ENCODE measurements around the gene DLL4.
"Not testable (repeated sequence)": the region's sequence is repeated elsewhere in the genome, so short reads cannot be mapped to it uniquely, and the experiment has no call there.

DLL4 gene

DNA sequence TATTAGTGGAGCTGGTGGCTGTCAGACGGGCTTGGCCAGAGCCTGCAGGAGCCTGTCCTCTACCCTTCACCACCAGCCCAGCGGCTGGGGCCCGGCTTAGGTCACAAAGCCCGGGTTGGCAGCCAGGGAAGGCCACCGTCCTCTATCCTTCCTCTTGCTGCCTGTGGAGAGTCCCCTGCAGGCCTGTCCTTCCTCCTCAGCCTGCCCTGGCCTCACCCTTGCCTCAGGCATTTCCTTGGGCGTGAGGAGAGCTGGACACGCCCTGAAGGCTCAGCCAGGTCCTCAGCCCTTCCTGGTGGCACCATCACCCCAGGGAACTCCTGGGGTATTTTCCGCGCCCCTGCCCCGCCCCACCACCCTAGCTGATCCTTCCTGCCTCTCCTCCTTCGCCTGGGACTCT is 31.8 kb downstream of the DLL4 start:
- FAIRE-seq, result no peak

GRCh38 chr15:40961740-40962139 is 32.6 kb downstream of the DLL4 start:
- FAIRE-seq, result not testable (repeated sequence)

GRCh38 chr15:40962317-40962716 is 33.2 kb downstream of the DLL4 start:
- FAIRE-seq, result not testable (repeated sequence)

DNA sequence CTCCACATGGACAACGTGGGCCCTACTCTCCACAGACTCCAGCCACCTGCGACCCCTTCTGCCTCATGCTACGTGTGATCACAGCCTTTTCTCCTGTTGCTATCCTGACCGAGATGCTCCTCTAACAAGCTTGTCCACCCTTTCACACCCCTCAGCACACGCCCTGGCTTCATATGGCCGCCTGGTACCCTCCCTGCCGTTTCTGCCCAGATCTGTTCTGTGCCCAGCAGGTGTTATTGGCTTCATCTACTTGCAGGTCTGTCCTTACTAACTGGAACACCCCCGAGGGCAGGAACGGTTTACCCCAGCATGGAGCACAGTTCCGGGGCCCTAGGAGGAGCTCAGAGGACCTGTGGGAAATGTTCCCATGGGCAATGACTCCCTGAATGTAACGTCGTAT is 34.1 kb downstream of the DLL4 start:
- no peak for FAIRE-seq

GRCh38 chr15:40964006-40964405 is 34.9 kb downstream of the DLL4 start:
- FAIRE-seq, result no peak

DNA sequence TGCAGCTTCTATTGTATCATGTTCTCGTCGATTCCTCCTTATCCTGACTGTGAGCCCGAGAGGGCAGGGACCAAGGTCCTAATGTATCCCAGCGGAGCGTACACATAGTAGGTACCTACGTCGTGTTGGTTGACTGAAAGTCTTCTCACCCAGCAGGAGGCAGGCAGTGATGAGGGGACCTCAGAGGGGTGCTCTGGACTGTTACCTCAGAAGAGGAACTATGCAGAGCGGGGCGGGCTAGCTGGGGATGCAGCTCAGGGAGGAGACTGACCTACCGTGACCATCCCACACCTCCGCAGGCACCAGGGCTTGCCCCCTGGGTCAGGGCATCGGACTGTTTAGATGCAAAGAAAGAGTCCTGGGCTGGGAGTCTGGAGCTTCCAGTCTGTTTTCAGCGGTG is 35.5 kb downstream of the DLL4 start:
- FAIRE-seq, result no peak

GRCh38 chr15:40968290-40969085 is 39.3 kb downstream of the DLL4 start:
- no peak for FAIRE-seq

GRCh38 chr15:40969363-40969762 is 40.2 kb downstream of the DLL4 start:
- no peak for FAIRE-seq

DNA sequence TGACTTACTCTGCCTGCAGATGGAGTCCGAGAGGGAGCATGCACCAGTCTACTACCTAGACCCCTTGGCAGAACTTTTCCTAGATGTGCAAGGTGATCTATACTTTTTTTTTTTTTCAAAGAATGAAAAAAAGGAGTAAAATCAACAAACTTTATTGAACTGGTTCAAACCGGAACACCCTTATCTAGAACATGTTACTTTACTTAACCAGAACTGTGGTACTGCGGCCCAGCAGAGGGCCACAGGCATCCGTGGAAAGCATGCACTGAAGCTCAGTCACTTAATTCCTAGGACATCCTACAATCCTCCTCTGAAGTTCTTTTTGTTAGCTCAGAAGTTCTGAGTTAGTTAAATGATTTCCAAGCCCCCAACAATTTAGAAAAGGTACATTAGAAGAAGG is 45.7 kb downstream of the DLL4 start:
- FAIRE-seq, result no peak

DNA sequence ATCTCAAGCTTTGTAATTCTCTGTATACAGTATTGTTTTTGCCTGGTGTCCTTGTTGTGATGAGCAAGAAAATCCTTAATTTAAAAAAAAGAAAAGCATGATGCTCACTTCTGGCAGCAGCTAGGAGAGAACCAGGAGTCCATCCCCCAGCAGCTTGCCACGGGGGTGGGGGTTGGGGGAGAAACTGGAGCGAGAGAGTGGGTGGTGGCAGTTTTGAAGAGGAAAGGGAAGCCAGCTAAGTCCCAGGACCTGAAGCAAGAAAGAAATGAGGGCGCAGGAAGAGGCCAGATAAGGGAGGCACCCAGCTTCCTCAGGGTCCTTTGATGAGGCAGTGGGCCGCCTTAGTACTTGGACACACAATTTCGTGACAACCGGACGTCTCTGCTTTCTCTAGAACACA is 47.7 kb downstream of the DLL4 start:
- no peak for FAIRE-seq

DNA sequence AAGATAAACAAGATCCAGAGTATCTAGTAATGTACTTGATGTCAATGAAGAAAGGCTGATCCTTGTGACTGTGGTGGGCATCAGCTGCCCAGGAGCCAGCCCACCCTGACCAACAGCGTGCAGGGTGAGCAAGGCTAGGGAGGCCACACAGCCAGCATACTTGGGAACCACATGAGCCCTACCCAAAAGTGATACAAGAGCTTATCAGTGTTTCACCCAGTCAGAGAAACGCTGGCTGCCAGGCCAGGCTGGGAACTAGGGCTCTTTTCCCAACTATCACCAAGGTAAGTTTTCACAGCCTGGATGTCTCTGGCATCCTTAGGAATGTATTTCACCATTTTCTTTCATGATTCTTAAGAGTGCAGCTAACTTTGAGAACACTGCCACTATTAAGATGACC is 49.0 kb downstream of the DLL4 start:
- no peak for FAIRE-seq

- FAIRE-seq, result no peak
Observed at GRCh38 chr15:40978562-40978961, 49.4 kb downstream of the DLL4 start.

DNA sequence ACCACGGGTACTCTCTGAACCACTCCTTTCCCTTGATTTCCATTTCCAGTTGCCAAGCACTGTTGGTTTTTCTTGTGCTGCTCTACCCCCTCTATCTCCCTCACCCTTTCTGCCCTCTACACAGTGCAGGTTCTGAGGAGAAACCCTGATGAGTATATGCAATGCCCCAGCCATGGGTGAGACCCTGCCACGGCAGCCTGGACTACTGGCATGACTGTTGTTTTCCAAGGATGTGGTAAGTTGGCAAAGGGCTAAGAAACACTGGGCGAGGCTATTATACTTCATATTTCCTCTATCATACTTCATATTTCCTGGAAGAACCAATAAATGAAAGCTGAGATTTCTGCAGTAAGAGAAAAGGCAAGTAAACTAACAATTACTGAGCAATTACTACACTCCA is 52.0 kb downstream of the DLL4 start:
- no peak for FAIRE-seq

- FAIRE-seq, result no peak
Observed at GRCh38 chr15:40982855-40983254, 53.7 kb downstream of the DLL4 start.

DNA sequence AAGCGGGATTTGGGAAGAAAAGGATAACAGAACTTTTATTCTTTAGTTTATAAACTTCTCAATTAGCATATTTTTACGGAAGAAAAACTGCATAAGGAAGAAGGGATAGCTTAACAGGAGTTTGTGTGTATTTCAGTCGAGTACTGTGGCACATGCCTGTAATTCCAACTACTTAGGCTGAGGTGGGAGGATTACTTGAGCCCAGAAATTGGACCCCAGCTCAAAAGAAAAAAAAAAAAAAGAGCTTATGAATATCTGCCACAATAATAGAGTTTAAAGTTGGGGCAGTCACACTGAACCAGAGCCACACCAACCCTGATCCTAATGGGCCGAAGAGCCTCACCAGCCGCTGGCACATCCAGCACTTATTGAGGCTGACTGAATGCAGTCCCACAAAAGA is 55.3 kb downstream of the DLL4 start:
- no peak for FAIRE-seq

DNA sequence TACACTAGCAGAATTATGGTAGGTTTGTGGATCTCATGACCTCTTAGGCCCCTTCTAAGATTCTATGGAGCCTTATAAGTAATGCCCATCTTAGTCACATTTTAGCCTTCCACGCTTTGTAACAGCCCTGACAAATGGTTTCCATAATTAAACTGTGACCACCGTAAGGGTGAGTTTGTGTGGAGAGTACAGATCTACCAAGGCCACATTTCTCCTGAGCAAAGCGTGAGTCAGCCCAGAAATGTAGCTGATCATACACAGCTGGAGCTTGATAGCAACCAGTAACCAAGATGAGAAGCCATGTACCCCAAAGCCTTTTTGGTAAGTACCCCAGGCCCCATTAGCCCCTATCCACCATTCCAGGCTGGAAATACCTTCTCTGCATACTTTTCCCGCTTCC is 55.8 kb downstream of the DLL4 start:
- no peak for FAIRE-seq

DNA sequence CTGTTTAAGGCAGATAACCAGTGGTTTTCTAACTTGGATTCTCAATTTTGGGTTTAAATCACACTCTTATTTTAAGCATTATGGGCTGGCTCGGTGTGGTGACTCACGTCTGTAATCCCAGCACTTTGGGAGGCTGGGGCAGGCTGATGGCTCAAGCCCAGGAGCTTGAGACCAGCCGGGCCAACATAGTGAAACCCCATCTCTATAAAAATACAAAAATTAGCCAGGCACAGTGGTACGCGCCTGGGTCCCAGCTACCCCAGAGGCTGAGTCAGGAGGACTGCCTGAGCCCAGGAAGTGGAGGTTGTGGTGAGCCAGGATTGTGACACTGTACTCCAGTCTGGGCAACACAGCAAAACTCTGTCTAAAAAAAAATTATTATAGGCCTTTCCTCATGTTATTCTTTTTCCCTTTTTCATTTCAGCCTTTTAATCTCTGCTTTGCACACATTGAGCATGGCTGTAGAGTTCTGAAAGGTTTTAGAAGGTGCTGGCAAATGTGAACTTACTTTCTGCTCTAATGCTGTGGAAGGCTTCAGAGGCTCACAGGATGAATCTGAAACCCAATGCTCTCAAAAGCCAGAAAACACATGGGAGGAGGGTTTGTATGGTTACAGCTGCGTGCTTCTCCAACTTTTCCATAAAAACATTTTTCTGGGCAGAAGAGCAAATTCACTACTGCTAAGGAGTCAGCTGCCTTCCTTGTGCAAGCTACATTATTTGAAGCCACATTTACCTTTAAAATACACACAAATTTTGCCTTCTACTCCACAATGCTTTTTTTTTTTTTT is 56.6 kb downstream of the DLL4 start:
- FAIRE-seq, result no peak

GRCh38 chr15:40986820-40987219 is 57.7 kb downstream of the DLL4 start:
- no peak for FAIRE-seq

- no peak for FAIRE-seq
Observed at GRCh38 chr15:40988156-40988555, 59.0 kb downstream of the DLL4 start.

Data from endometrium (tissue), 2 donors.